CD4-positive, alpha-beta T cell (primary cell): ENCODE data around the gene MBD3L5. TPM values are rescaled to one million over a fixed set of nuclear protein-coding genes. Genes with fewer than 3 reads are reported as not detected.
A peak's percentile ranks its signal among the peaks of the same experiment; 100 is the strongest.

Source experiments
- ATAC-seq: fragments of 200-7000 bp; cut with Tn5 transposase; one replicate; pipeline ENCODE4 v1.10.0; 2022; ENCODE audit warnings: mild to moderate bottlenecking; ENCODE audit not compliant: poor library complexity
- CTCF ChIA-PET: fragments of 350-600 bp; sonication (Branson Sonifier 250); formaldehyde crosslinking; loops from one replicate; lab custom pipeline; 2021; ENCODE audit warnings: antibody characterized with exemption, inconsistent platforms; lab: Charles Lee
- POLR2A ChIA-PET: fragments of 350-600 bp; sonication (Branson Sonifier 250); formaldehyde crosslinking; loops from one replicate; lab custom pipeline; 2021; ENCODE audit warnings: antibody characterized with exemption, inconsistent platforms; lab: Charles Lee
- DNase-seq, 14 experiments: peaks; one replicate each; pipeline ENCODE4 v3.0.0-alpha.2; 2013 to 2020; ENCODE audit warnings: mixed read lengths in 2 of 14
- H3K27ac ChIP-seq, 2 donors: one replicate each; pipeline versions ENCODE4 v1.5.1 to v1.7.0; 2013; ENCODE audit warnings: low read length in 2 of 2, low read depth in 1 of 2, mild to moderate bottlenecking in 1 of 2
- H3K27me3 ChIP-seq, 2 experiments: 1 replicate in 1 of 2; 2 replicates in 1 of 2; pipeline versions ENCODE4 v1.6.1 to v1.7.0; 2013; ENCODE audit warnings: low read length in 2 of 2, control low read depth in 1 of 2, mild to moderate bottlenecking in 1 of 2, moderate library complexity in 1 of 2; ENCODE audit not compliant: insufficient read depth in 2 of 2, control insufficient read depth in 1 of 2
- H3K36me3 ChIP-seq: one replicate; pipeline ENCODE4 v1.6.1; 2013; ENCODE audit warnings: low read length, control low read depth; ENCODE audit not compliant: insufficient read depth
- H3K4me1 ChIP-seq: one replicate; pipeline ENCODE4 v1.6.1; 2013; ENCODE audit warnings: low read length, control low read depth; ENCODE audit not compliant: insufficient read depth
- H3K4me3 ChIP-seq: one replicate; pipeline ENCODE4 v1.5.1; 2013; ENCODE audit warnings: mild to moderate bottlenecking, low read length, moderate library complexity
- H3K9me3 ChIP-seq, 2 experiments: 1 replicate in 1 of 2; 2 replicates in 1 of 2; pipeline versions ENCODE4 v1.6.1 to v1.7.0; 2013; ENCODE audit warnings: low read length in 2 of 2, mild to moderate bottlenecking in 2 of 2, control low read depth in 1 of 2, moderate library complexity in 1 of 2; ENCODE audit not compliant: control insufficient read depth in 1 of 2, insufficient read depth in 1 of 2
- H3K27ac Mint-ChIP-seq: one replicate; pipeline ENCODE4 v1.8.0; 2020; ENCODE audit warnings: mixed read lengths
- H3K27me3 Mint-ChIP-seq: one replicate; pipeline ENCODE4 v1.8.0; 2021; ENCODE audit warnings: mixed read lengths
- H3K36me3 Mint-ChIP-seq: one replicate; pipeline ENCODE4 v1.8.0; 2021; ENCODE audit warnings: low read depth, mixed read lengths
- H3K4me1 Mint-ChIP-seq: one replicate; pipeline ENCODE4 v1.8.0; 2021; ENCODE audit warnings: low read depth, mixed read lengths
- H3K4me3 Mint-ChIP-seq: one replicate; pipeline ENCODE4 v1.8.0; 2020; ENCODE audit warnings: mild to moderate bottlenecking, mixed read lengths
- H3K9me3 Mint-ChIP-seq: one replicate; pipeline ENCODE4 v1.8.0; 2020; ENCODE audit warnings: mixed read lengths
- intact Hi-C, 2 experiments: fragments of 100-400 bp; cut with DNase I in 1 of 2; cut with micrococcal nuclease in 1 of 2; formaldehyde crosslinking; loops; one replicate each; pipeline versions ENCODE4 v1.15.1 to v1.9.0; 2023 to 2025; cut with DNase I, micrococcal nuclease
- total RNA-seq, 174 experiments: library from RNA in 2 of 174; stranded (reverse) in 2 of 174; gene quantifications; one replicate each; pipeline ENCODE4 v1.2.3 and lab custom pipeline; 2021 to 2026
- TF ChIP-seq, protein P1 (sequence below): fragments of 200-600 bp; IDR thresholded peaks from one replicate; pipeline ENCODE4 v1.8.0; 2022; ENCODE audit warnings: antibody characterized with exemption, mild to moderate bottlenecking

Gene MBD3L5
- total RNA-seq, 2 experiments from 2014 or later, result not detected

- H3K4me1 ChIP-seq, result peaks cover 21% of the 10 kb centered on the region
- TF ChIP-seq, protein P1, sequence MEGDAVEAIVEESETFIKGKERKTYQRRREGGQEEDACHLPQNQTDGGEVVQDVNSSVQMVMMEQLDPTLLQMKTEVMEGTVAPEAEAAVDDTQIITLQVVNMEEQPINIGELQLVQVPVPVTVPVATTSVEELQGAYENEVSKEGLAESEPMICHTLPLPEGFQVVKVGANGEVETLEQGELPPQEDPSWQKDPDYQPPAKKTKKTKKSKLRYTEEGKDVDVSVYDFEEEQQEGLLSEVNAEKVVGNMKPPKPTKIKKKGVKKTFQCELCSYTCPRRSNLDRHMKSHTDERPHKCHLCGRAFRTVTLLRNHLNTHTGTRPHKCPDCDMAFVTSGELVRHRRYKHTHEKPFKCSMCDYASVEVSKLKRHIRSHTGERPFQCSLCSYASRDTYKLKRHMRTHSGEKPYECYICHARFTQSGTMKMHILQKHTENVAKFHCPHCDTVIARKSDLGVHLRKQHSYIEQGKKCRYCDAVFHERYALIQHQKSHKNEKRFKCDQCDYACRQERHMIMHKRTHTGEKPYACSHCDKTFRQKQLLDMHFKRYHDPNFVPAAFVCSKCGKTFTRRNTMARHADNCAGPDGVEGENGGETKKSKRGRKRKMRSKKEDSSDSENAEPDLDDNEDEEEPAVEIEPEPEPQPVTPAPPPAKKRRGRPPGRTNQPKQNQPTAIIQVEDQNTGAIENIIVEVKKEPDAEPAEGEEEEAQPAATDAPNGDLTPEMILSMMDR, result no peak
- no peak overlapping the region for H3K4me3 ChIP-seq
- no peaks in the 10 kb centered on the region for H3K27me3 ChIP-seq
- H3K9me3 ChIP-seq, result no peaks in the 10 kb centered on the region
- no peaks in the 10 kb centered on the region for H3K9me3 Mint-ChIP-seq
- H3K4me1 Mint-ChIP-seq, result peaks cover 21% of the 10 kb centered on the region
- DNase-seq, result no peak
- ATAC-seq, result no peak
- intact Hi-C loops, result no loop called here
- peaks cover 37% of the 10 kb centered on the region for H3K36me3 Mint-ChIP-seq
- peak overlapping the region in 1 of 2 donors; percentile 32 for H3K27ac ChIP-seq
- peak overlapping the region; percentile 96 for H3K4me3 Mint-ChIP-seq
- H3K27ac Mint-ChIP-seq, result peak overlapping the region; percentile 91
- ChIA-PET CTCF (interaction anchor here (0.9 to 1.2 kb wide), 2 partner anchors 34 to 332 kb away, joined by 3 read pairs; no protein-coding TSS in a partner anchor), POLR2A (interaction anchor here (0.6 to 3.1 kb wide), 29 partner anchors 12 to 1348 kb away, joined by 3 to 55 read pairs (median 4); partner anchors contain the start of genes ALKBH7, ARHGEF18, CATSPERD and GPR108)
- peaks cover 24% of the 10 kb centered on the region for H3K36me3 ChIP-seq
- H3K27me3 Mint-ChIP-seq, result no peaks in the 10 kb centered on the region
Observed at GRCh38 chr19:7068599-7068998, 38.2 kb downstream of the MBD3L5 start.

DNA sequence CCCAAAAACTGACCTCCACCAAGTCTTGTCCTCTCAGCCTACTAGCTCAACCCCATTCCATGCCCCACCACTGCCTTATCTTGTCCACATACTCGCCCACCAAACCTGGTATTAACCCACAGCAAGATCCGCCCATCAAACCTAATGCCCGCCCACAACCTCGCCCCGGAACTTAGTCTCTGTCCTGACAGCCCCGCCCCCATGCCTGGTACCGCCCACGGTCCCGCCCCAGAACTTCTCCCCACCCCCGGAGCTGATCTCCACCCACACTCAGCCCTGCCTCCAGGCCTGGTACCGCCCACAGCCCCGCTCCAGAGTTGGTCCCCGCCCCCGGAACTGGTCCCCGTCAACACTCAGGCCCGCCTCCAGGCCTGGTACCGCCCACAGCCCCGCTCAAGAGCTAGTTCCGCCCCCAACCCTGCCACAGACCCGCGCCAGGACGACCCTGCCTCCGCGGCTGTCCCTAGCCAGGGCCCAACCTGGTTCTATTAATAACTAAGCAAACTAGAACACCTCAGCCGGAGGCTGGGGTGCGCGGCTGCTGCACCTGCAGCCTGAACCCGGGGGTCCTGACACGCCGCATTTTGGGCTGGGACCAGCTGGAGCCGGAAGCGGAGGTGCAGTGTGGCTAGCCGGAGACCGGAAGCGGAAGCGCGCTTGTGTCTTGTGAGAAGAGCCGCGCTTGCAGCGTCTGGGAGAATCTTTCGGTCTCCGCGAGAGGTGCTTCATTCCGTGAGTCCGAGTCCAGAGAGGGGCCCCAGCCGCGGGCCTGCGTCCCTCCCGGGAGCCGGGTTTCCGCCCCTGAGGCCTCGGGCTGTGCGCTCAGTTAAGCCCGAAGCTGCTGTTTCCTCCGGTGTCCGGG is 38.9 kb downstream of the MBD3L5 start, which contains the start of gene ZNF557:
Gene ZNF557, plus strand, starts transcription at position 662 of the 862 bp plus-strand sequence. CDS start 5,372 bp downstream, outside the sequence.
- H3K4me3 ChIP-seq, result peak within 1 kb of the TSS; percentile 88
- peaks cover 43% of the 10 kb centered on the region for H3K36me3 Mint-ChIP-seq
- TF ChIP-seq, protein P1, result no peak
- POLR2A ChIA-PET, result interaction anchor here (0.6 to 3.1 kb wide), 32 partner anchors 11 to 1349 kb away, joined by 3 to 55 read pairs (median 4); partner anchors contain the start of genes ALKBH7, ARHGEF18, CATSPERD and GPR108
- peak within 1 kb of the TSS; percentile 91 for H3K27ac Mint-ChIP-seq
- peak within 1 kb of the TSS; percentile 85 to 89 for H3K27ac ChIP-seq
- peaks cover 30% of the 10 kb centered on the region for H3K36me3 ChIP-seq
- intact Hi-C loops, result no loop called here
- peak; percentile 98 to 100 (median 99) for DNase-seq
- peaks cover 21% of the 10 kb centered on the region for H3K4me1 ChIP-seq
- ATAC-seq, result peak; percentile 95
- H3K27me3 Mint-ChIP-seq, result no peaks in the 10 kb centered on the region
- CTCF ChIA-PET, result interaction anchor here (0.9 to 1.2 kb wide), 3 partner anchors 33 to 800 kb away, joined by 3 read pairs; no protein-coding TSS in a partner anchor
- H3K9me3 ChIP-seq, result peaks cover 0 to 6% of the 10 kb centered on the region in 2 experiments
- peak within 1 kb of the TSS; percentile 96 for H3K4me3 Mint-ChIP-seq
- H3K9me3 Mint-ChIP-seq, result no peaks in the 10 kb centered on the region
- H3K27me3 ChIP-seq, result no peaks in the 10 kb centered on the region
- H3K4me1 Mint-ChIP-seq, result peaks cover 23% of the 10 kb centered on the region

- Histone ChIP-seq H3K9me3 (peaks cover 2 to 11% of the 10 kb centered on the region in 2 experiments), H3K4me1 (peaks cover 21% of the 10 kb centered on the region), H3K36me3 (peaks cover 36% of the 10 kb centered on the region), H3K27ac (peak overlapping the region; percentile 85 to 89), H3K27me3 (no peaks in the 10 kb centered on the region), H3K4me3 (peak overlapping the region; percentile 88)
- ATAC-seq, result peak; percentile 18
- Mint-ChIP-seq H3K9me3 (no peaks in the 10 kb centered on the region), H3K27me3 (no peaks in the 10 kb centered on the region), H3K4me1 (peaks cover 25% of the 10 kb centered on the region), H3K36me3 (peaks cover 48% of the 10 kb centered on the region), H3K27ac (peak overlapping the region; percentile 91), H3K4me3 (peak overlapping the region; percentile 96)
- intact Hi-C loops, result no loop called here
- peak in 3 of 14 experiments; percentile 3 to 43 (median 31) for DNase-seq
- ChIA-PET POLR2A (interaction anchor here (0.8 to 3.1 kb wide), 22 partner anchors 11 to 799 kb away, joined by 3 to 55 read pairs (median 4); partner anchors contain the start of genes ALKBH7, ARHGEF18, KHSRP and PET100), CTCF (interaction anchor here (0.9 to 1.2 kb wide), 2 partner anchors 32 to 800 kb away, joined by 3 read pairs; no protein-coding TSS in a partner anchor)
- TF ChIP-seq, protein P1, result no peak
Observed at GRCh38 chr19:7069904-7070226, 39.5 kb downstream of the MBD3L5 start.
